ENCODE measurements around the gene REC114. TPM values are rescaled to one million over a fixed set of nuclear protein-coding genes. Genes with fewer than 3 reads are reported as not detected.

REC114 gene
- total and polyA plus RNA-seq, 10 of the 15 experiments (the other 5 are each of a cell fraction or from before 2014, with no cell fraction given): not detected

GRCh38 chr15:73569361-73569760 is 126.4 kb downstream of the REC114 start:
- H3K36me3 ChIP-seq (ENCODE audit: control insufficient read depth in 2 of 2, insufficient read depth in 2 of 2, low read length in 1 of 2): peaks cover 10 to 26% of the 10 kb centered on the region in 2 experiments

More at GRCh38 chr15:73569361-73569760, 126.4 kb downstream of the REC114 start:
- Histone ChIP-seq H4K20me1 (ENCODE audit: control insufficient read depth, insufficient read depth) (no peaks in the 10 kb centered on the region; the same call in 1 of the 2 replicates), H3K9me3 (replicated peaks; ENCODE audit: control insufficient read depth, insufficient read depth, low read length) (no peaks in the 10 kb centered on the region), H3K4me2 (ENCODE audit: control insufficient read depth, insufficient read depth) (no peak overlapping the region), H3K27me3 (replicated peaks in 1 of 2; ENCODE audit: control insufficient read depth in 2 of 2, insufficient read depth in 2 of 2, low read length in 1 of 2) (no peaks in the 10 kb centered on the region), H3K9ac (ENCODE audit: control insufficient read depth, insufficient read depth, low read length) (no peak overlapping the region), H3K27ac (ENCODE audit: control insufficient read depth, insufficient read depth) (no peak overlapping the region), H3K4me3 (no peak overlapping the region), H3K79me2 (ENCODE audit: control insufficient read depth, insufficient read depth, low read length) (no peaks in the 10 kb centered on the region), H2AFZ (ENCODE audit: control insufficient read depth, low read depth, low read length) (no peak overlapping the region), H3K4me1 (ENCODE audit: control insufficient read depth, insufficient read depth, low read length) (no peaks in the 10 kb centered on the region)
- TF ChIP-seq MXI1 (IDR thresholded peaks at IDR 0.05; ENCODE audit: low read depth, low read length) (no peak), STAT3 (IDR thresholded peaks at IDR 0.05; ENCODE audit: low read depth, low read length) (no peak), TARDBP (IDR thresholded peaks at IDR 0.05; ENCODE audit: borderline replicate concordance) (no peak), IRF5 (IDR thresholded peaks at IDR 0.05; ENCODE audit: borderline replicate concordance) (no peak)
- no TSS peak for BruUV-seq (replicated peaks)
- CTCF ChIA-PET: interaction anchor here (0.8 to 2.6 kb wide), 3 partner anchors 9 to 130 kb away, joined by 3 to 15 read pairs (median 4); no protein-coding TSS in a partner anchor
- FAIRE-seq: no peak
- intact Hi-C loops (cut with micrococcal nuclease; ENCODE audit: unreplicated experiment): no loop called here
- ATAC-seq: no peak
- no peak for DNase-seq (ENCODE audit: low read depth, low spot score)
- POLR2A ChIA-PET: interaction anchor here (0.7 kb wide), 1 partner anchor 35 kb away, joined by 7 read pairs; no protein-coding TSS in a partner anchor
- SMC1A ChIA-PET (ENCODE audit: uncharacterized antibody, unreplicated experiment): interaction anchor here (1.2 to 2.3 kb wide), 2 partner anchors 12 to 19 kb away, joined by 4 to 7 read pairs; no protein-coding TSS in a partner anchor
- in situ Hi-C loops (cut with MboI): no loop called here
- RAD21 ChIA-PET (ENCODE audit: unreplicated experiment): interaction anchor here (2.1 kb wide), 1 partner anchor 67 kb away, joined by 7 read pairs; no protein-coding TSS in a partner anchor
- WGBS (ENCODE audit: insufficient coverage, insufficient replicate concordance, low lambda C conversion rate, missing lambda C conversion rate): 98% methylated on average over 3 of the region's 3 CpGs

All from GM12878 (cell line).